ENCODE results near the gene LHPP. TPM values are rescaled to one million over a fixed set of nuclear protein-coding genes. Genes with fewer than 3 reads are reported as not detected.

LHPP gene
- total and polyA plus RNA-seq, 9 donors = 4.3 to 19.9 (median 12.6) TPM

GRCh38 chr10:124522933-124523871, 61.6 kb downstream of the LHPP start:
- TF ChIP-seq EP300 (IDR thresholded peaks at IDR 0.05) (no peak), CTCF (IDR thresholded peaks at IDR 0.05) (no peak), POLR2A (IDR thresholded peaks at IDR 0.05) (no peak)
- H3K4me3 ChIP-seq = peak overlapping the region; percentile 3
- peaks cover 3% of the 10 kb centered on the region for H3K4me1 ChIP-seq (ENCODE audit: insufficient read depth)
- no peaks in the 10 kb centered on the region for H3K27me3 ChIP-seq
- WGBS, 3 donors = 14 to 29% (median 16%) methylated on average over 31 of the region's 31 CpGs
- peak overlapping the region in 1 of 2 donors; percentile 41 for H3K27ac ChIP-seq
- intact Hi-C loops (cut with DNase I) = loop anchor here in 1 of 4 donors (10.0 kb wide), 1 partner anchor 302 kb away; no protein-coding TSS in a partner anchor
- H3K9me3 ChIP-seq = no peaks in the 10 kb centered on the region
- H3K36me3 ChIP-seq = no peaks in the 10 kb centered on the region
- DNase-seq = peak in 4 of 5 donors; percentile 35 to 69 (median 54)

GRCh38 chr10:124523901-124524300, 62.3 kb downstream of the LHPP start:
- intact Hi-C loops (cut with DNase I) = loop anchor here in 1 of 4 donors (10.0 kb wide), 1 partner anchor 301 kb away; no protein-coding TSS in a partner anchor

GRCh38 chr10:124524991-124525653, 63.5 kb downstream of the LHPP start:
- Histone ChIP-seq H3K27me3 (no peaks in the 10 kb centered on the region), H3K27ac (no peak overlapping the region), H3K36me3 (no peaks in the 10 kb centered on the region), H3K4me1 (ENCODE audit: insufficient read depth) (peaks cover 4% of the 10 kb centered on the region), H3K9me3 (no peaks in the 10 kb centered on the region), H3K4me3 (no peak overlapping the region)
- DNase-seq = peak in 1 of 5 donors; percentile 46
- WGBS, 3 donors = 81 to 87% (median 85%) methylated on average over 23 of the region's 23 CpGs
- TF ChIP-seq POLR2A (IDR thresholded peaks at IDR 0.05) (no peak), EP300 (IDR thresholded peaks at IDR 0.05) (no peak), CTCF (IDR thresholded peaks at IDR 0.05) (no peak)
- intact Hi-C loops (cut with DNase I) = loop anchor here in 1 of 4 donors (10.0 kb wide), 1 partner anchor 300 kb away; no protein-coding TSS in a partner anchor

More at GRCh38 chr10:124523901-124524300, 62.3 kb downstream of the LHPP start:
- H3K4me3 ChIP-seq = no peak overlapping the region
- H3K36me3 ChIP-seq = no peaks in the 10 kb centered on the region
- 63 to 71% (median 67%) methylated on average over 5 of the region's 5 CpGs for WGBS, 3 donors
- no peaks in the 10 kb centered on the region for H3K27me3 ChIP-seq
- H3K4me1 ChIP-seq (ENCODE audit: insufficient read depth) = peaks cover 3% of the 10 kb centered on the region
- H3K9me3 ChIP-seq = no peaks in the 10 kb centered on the region
- DNase-seq = no peak
- TF ChIP-seq EP300 (IDR thresholded peaks at IDR 0.05) = no peak
- TF ChIP-seq CTCF (IDR thresholded peaks at IDR 0.05) = no peak
- no peak for TF ChIP-seq POLR2A (IDR thresholded peaks at IDR 0.05)
- H3K27ac ChIP-seq = peak overlapping the region in 1 of 2 donors; percentile 41
